Fibroblast of skin of scalp (primary cell): ENCODE measurements around the gene TMCO4.
"Not testable (repeated sequence)": the region's sequence is repeated elsewhere in the genome, so short reads cannot be mapped to it uniquely, and the experiment has no call there.

Experiments
- DNase-seq: peaks from one replicate; pipeline ENCODE4 v3.0.0-alpha.2; 2013

TMCO4 gene

DNA sequence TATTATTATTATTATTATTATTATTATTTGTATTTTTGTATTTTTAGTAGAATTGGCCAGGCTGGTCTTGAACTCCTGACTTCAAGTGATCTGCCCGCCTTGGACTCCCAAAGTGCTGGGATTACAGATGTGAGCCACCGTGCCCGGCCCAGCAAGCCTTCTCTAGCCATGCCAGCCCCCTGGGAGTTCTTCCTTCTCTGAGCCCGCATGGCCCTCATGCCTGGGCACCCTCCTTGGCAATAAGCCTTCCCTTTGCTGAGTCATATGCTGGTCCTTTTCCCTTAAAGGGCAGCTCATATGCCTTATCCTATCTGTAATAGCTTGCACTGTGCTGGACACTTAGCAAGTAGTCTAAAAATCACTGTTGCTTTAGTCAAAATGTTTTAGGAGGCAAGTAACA is 164.1 kb downstream of the TMCO4 start:
- no peak for DNase-seq

GRCh38 chr1:19635064-19635463 is 164.7 kb downstream of the TMCO4 start:
- DNase-seq: not testable (repeated sequence)

- DNase-seq: no peak
These were observed 166.6 kb downstream of the TMCO4 start for GRCh38 chr1:19633106-19633505.
